ENCODE measurements around the gene MTMR12. TPM values are rescaled to one million over a fixed set of nuclear protein-coding genes. Genes with fewer than 3 reads are reported as not detected.

Gene MTMR12
- total and polyA plus RNA-seq, 2 of the 13 experiments (the other 11 are each of a cell fraction or from before 2014, with no cell fraction given), result 23.4 to 36.6 TPM

DNA sequence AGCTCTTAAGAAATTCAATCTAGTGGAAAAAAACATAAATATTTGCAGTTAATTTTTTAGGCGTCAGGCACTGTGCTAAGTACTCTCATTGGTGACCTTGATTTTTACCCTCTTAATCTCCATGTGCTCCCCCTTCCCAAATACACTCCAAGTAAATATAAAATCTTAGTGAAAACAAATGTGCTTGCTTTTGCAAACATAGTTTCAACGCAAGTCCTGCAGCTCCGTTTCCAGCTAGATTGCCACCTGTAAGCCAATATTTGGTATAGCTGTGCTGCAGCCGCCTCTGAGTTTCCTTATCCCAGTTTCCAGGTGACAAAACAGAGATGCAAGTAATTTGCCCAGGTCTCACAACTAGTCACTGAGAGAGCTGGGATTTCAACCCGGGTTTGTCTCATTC lies 1.9 kb upstream of the MTMR12 start (continued):
- TF ChIP-seq, protein P1, sequence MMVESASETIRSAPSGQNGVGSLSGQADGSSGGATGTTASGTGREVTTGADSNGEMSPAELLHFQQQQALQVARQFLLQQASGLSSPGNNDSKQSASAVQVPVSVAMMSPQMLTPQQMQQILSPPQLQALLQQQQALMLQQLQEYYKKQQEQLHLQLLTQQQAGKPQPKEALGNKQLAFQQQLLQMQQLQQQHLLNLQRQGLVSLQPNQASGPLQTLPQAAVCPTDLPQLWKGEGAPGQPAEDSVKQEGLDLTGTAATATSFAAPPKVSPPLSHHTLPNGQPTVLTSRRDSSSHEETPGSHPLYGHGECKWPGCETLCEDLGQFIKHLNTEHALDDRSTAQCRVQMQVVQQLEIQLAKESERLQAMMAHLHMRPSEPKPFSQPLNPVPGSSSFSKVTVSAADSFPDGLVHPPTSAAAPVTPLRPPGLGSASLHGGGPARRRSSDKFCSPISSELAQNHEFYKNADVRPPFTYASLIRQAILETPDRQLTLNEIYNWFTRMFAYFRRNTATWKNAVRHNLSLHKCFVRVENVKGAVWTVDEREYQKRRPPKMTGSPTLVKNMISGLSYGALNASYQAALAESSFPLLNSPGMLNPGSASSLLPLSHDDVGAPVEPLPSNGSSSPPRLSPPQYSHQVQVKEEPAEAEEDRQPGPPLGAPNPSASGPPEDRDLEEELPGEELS (CRISPR knock-in tag; IDR thresholded peaks at IDR 0.05), result peak; percentile 83
- TF ChIP-seq, protein P2, sequence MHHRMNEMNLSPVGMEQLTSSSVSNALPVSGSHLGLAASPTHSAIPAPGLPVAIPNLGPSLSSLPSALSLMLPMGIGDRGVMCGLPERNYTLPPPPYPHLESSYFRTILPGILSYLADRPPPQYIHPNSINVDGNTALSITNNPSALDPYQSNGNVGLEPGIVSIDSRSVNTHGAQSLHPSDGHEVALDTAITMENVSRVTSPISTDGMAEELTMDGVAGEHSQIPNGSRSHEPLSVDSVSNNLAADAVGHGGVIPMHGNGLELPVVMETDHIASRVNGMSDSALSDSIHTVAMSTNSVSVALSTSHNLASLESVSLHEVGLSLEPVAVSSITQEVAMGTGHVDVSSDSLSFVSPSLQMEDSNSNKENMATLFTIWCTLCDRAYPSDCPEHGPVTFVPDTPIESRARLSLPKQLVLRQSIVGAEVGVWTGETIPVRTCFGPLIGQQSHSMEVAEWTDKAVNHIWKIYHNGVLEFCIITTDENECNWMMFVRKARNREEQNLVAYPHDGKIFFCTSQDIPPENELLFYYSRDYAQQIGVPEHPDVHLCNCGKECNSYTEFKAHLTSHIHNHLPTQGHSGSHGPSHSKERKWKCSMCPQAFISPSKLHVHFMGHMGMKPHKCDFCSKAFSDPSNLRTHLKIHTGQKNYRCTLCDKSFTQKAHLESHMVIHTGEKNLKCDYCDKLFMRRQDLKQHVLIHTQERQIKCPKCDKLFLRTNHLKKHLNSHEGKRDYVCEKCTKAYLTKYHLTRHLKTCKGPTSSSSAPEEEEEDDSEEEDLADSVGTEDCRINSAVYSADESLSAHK (CRISPR knock-in tag; IDR thresholded peaks at IDR 0.05; ENCODE audit: borderline replicate concordance), result no peak
- no peak for TF ChIP-seq KLF11 (CRISPR knock-in tag; IDR thresholded peaks at IDR 0.05)
- TF ChIP-seq ZMYM4 (CRISPR knock-in tag; IDR thresholded peaks at IDR 0.05), result 0 out of 2 replicates have a peak, but pooled peaks have one; percentile 31
- TF ChIP-seq ESRRA (CRISPR knock-in tag; IDR thresholded peaks at IDR 0.05; ENCODE audit: low read depth), result 0 out of 2 replicates have a peak, but pooled peaks have one; percentile 22
- TF ChIP-seq, protein P3, sequence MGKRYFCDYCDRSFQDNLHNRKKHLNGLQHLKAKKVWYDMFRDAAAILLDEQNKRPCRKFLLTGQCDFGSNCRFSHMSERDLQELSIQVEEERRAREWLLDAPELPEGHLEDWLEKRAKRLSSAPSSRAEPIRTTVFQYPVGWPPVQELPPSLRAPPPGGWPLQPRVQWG (CRISPR knock-in tag; IDR thresholded peaks at IDR 0.05; ENCODE audit: borderline replicate concordance, low read depth), result no peak
- TF ChIP-seq, protein P4, sequence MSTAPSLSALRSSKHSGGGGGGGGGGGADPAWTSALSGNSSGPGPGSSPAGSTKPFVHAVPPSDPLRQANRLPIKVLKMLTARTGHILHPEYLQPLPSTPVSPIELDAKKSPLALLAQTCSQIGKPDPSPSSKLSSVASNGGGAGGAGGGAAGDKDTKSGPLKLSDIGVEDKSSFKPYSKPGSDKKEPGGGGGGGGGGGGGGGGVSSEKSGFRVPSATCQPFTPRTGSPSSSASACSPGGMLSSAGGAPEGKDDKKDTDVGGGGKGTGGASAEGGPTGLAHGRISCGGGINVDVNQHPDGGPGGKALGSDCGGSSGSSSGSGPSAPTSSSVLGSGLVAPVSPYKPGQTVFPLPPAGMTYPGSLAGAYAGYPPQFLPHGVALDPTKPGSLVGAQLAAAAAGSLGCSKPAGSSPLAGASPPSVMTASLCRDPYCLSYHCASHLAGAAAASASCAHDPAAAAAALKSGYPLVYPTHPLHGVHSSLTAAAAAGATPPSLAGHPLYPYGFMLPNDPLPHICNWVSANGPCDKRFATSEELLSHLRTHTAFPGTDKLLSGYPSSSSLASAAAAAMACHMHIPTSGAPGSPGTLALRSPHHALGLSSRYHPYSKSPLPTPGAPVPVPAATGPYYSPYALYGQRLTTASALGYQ (CRISPR knock-in tag; IDR thresholded peaks at IDR 0.05), result 0 out of 2 replicates have a peak, but pooled peaks have one; percentile 50
- TF ChIP-seq SRY (CRISPR knock-in tag; IDR thresholded peaks at IDR 0.05), result no peak
- no peak for TF ChIP-seq STAT5B (CRISPR knock-in tag; IDR thresholded peaks at IDR 0.05)
- TF ChIP-seq SAP130 (CRISPR knock-in tag; IDR thresholded peaks at IDR 0.05; ENCODE audit: low read depth), result peak; percentile 50
- TF ChIP-seq, protein P5, sequence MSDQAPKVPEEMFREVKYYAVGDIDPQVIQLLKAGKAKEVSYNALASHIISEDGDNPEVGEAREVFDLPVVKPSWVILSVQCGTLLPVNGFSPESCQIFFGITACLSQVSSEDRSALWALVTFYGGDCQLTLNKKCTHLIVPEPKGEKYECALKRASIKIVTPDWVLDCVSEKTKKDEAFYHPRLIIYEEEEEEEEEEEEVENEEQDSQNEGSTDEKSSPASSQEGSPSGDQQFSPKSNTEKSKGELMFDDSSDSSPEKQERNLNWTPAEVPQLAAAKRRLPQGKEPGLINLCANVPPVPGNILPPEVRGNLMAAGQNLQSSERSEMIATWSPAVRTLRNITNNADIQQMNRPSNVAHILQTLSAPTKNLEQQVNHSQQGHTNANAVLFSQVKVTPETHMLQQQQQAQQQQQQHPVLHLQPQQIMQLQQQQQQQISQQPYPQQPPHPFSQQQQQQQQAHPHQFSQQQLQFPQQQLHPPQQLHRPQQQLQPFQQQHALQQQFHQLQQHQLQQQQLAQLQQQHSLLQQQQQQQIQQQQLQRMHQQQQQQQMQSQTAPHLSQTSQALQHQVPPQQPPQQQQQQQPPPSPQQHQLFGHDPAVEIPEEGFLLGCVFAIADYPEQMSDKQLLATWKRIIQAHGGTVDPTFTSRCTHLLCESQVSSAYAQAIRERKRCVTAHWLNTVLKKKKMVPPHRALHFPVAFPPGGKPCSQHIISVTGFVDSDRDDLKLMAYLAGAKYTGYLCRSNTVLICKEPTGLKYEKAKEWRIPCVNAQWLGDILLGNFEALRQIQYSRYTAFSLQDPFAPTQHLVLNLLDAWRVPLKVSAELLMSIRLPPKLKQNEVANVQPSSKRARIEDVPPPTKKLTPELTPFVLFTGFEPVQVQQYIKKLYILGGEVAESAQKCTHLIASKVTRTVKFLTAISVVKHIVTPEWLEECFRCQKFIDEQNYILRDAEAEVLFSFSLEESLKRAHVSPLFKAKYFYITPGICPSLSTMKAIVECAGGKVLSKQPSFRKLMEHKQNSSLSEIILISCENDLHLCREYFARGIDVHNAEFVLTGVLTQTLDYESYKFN (CRISPR knock-in tag; conservative IDR thresholded peaks at IDR 0.05), result peak; percentile 81
- peak; percentile 65 for TF ChIP-seq MED1 (CRISPR knock-in tag; IDR thresholded peaks at IDR 0.05)
- TF ChIP-seq TCF7 (IDR thresholded peaks at IDR 0.05; ENCODE audit: low read depth), result 0 out of 2 replicates have a peak, but pooled peaks have one; percentile 37
- TF ChIP-seq, protein P6, sequence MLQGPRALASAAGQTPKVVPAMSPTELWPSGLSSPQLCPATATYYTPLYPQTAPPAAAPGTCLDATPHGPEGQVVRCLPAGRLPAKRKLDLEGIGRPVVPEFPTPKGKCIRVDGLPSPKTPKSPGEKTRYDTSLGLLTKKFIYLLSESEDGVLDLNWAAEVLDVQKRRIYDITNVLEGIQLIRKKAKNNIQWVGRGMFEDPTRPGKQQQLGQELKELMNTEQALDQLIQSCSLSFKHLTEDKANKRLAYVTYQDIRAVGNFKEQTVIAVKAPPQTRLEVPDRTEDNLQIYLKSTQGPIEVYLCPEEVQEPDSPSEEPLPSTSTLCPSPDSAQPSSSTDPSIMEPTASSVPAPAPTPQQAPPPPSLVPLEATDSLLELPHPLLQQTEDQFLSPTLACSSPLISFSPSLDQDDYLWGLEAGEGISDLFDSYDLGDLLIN (CRISPR knock-in tag; IDR thresholded peaks at IDR 0.05; ENCODE audit: borderline replicate concordance), result no peak
- TF ChIP-seq ZNF121 (CRISPR knock-in tag; IDR thresholded peaks at IDR 0.05), result no peak
- TF ChIP-seq MBNL3 (CRISPR knock-in tag; conservative IDR thresholded peaks at IDR 0.05), result no peak
- TF ChIP-seq ZNF501 (CRISPR knock-in tag; IDR thresholded peaks at IDR 0.05), result no peak
- peak; percentile 86 for TF ChIP-seq ISL2 (CRISPR knock-in tag; IDR thresholded peaks at IDR 0.05)
- TF ChIP-seq NFE2L2 (IDR thresholded peaks at IDR 0.05; ENCODE audit: low read length), result no peak

Data from HepG2 (cell line).